ENCODE measurements around the gene TP53TG5.

- TF ChIP-seq, protein P1, sequence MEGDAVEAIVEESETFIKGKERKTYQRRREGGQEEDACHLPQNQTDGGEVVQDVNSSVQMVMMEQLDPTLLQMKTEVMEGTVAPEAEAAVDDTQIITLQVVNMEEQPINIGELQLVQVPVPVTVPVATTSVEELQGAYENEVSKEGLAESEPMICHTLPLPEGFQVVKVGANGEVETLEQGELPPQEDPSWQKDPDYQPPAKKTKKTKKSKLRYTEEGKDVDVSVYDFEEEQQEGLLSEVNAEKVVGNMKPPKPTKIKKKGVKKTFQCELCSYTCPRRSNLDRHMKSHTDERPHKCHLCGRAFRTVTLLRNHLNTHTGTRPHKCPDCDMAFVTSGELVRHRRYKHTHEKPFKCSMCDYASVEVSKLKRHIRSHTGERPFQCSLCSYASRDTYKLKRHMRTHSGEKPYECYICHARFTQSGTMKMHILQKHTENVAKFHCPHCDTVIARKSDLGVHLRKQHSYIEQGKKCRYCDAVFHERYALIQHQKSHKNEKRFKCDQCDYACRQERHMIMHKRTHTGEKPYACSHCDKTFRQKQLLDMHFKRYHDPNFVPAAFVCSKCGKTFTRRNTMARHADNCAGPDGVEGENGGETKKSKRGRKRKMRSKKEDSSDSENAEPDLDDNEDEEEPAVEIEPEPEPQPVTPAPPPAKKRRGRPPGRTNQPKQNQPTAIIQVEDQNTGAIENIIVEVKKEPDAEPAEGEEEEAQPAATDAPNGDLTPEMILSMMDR (IDR thresholded peaks at IDR 0.05) = no peak
- TF ChIP-seq POLR2AphosphoS5 (IDR thresholded peaks at IDR 0.05) = no peak
Measured at GRCh38 chr20:45353746-45354145, 24.4 kb downstream of the TP53TG5 start.

Data from sigmoid colon (tissue), 4 donors.